Measurements from ENCODE around the gene SYNPO.
A peak's percentile ranks its signal among the peaks of the same experiment; 100 is the strongest.

- TF ChIP-seq, protein P1, sequence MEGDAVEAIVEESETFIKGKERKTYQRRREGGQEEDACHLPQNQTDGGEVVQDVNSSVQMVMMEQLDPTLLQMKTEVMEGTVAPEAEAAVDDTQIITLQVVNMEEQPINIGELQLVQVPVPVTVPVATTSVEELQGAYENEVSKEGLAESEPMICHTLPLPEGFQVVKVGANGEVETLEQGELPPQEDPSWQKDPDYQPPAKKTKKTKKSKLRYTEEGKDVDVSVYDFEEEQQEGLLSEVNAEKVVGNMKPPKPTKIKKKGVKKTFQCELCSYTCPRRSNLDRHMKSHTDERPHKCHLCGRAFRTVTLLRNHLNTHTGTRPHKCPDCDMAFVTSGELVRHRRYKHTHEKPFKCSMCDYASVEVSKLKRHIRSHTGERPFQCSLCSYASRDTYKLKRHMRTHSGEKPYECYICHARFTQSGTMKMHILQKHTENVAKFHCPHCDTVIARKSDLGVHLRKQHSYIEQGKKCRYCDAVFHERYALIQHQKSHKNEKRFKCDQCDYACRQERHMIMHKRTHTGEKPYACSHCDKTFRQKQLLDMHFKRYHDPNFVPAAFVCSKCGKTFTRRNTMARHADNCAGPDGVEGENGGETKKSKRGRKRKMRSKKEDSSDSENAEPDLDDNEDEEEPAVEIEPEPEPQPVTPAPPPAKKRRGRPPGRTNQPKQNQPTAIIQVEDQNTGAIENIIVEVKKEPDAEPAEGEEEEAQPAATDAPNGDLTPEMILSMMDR (IDR thresholded peaks at IDR 0.05 in 4 of 5, conservative IDR thresholded peaks at IDR 0.05 in 1 of 5), result no peak
- TF ChIP-seq POLR2A (IDR thresholded peaks at IDR 0.05), result peak; percentile 19 to 66
These were observed 15.3 kb upstream of the SYNPO start for GRCh38 chr5:150625164-150625535.
